ENCODE data around the gene ANKLE1.

The ANKLE1 gene

DNA sequence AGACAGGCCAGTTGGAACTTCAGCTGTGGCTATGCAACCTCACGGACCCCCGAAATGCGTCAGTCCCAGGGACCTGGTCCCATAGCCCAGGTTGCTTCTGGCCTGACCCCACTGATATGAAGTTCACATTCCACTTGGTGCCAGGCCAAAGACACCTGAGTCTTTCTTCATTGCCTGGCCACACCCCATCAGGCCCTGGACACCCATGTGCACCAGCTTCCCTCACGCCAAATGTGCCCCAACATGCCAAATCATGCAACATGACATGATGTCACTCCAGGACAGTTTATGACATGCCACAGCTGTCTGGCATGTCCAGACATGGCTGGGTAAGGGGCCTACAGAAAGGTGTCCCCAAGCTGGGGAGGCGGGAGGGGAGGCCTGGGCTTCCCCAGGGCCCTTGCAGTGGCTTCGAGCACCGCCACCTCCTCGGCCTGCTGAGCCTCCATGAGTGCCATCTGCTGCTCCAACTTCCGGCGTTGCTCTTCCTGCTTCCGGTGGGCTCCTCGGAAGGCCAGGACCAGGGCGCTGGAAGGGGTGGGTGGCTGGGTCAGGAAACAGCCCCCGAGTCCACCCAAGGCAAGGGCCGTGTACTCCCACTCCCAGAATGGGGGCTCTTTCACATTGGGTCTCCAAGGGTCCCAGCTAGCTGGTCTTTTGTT lies 31.7 kb upstream of the ANKLE1 start:
- no peak overlapping the region for H3K27ac ChIP-seq
- DNase-seq (ENCODE audit: low spot score): no peak
- TF ChIP-seq, protein P1, sequence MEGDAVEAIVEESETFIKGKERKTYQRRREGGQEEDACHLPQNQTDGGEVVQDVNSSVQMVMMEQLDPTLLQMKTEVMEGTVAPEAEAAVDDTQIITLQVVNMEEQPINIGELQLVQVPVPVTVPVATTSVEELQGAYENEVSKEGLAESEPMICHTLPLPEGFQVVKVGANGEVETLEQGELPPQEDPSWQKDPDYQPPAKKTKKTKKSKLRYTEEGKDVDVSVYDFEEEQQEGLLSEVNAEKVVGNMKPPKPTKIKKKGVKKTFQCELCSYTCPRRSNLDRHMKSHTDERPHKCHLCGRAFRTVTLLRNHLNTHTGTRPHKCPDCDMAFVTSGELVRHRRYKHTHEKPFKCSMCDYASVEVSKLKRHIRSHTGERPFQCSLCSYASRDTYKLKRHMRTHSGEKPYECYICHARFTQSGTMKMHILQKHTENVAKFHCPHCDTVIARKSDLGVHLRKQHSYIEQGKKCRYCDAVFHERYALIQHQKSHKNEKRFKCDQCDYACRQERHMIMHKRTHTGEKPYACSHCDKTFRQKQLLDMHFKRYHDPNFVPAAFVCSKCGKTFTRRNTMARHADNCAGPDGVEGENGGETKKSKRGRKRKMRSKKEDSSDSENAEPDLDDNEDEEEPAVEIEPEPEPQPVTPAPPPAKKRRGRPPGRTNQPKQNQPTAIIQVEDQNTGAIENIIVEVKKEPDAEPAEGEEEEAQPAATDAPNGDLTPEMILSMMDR (IDR thresholded peaks at IDR 0.05): no peak
- H3K4me3 ChIP-seq: no peak overlapping the region

DNA sequence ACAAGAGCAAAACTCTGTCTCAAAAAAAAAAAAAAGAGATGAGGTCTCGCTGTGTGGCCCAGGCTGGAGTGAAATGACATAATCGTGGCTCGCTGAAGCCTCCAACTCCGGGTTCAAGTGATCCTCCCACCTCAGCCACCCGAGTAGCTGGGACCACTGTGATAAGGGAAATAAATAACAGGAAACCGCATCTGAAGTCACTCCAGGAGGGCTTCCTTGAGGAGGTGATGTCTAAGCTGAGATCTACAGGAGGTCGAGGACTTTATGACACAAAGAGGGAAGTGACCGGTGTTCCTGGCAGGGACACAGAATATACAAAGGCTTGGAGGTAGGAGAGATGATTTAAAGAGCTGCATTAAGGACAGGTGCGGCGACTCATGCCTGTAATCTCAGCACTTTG lies 27.1 kb upstream of the ANKLE1 start:
- Histone ChIP-seq H3K4me3 (no peak overlapping the region), H3K27ac (no peak overlapping the region)
- TF ChIP-seq, protein P1 (IDR thresholded peaks at IDR 0.05): no peak
- no peak for DNase-seq (ENCODE audit: low spot score)

DNA sequence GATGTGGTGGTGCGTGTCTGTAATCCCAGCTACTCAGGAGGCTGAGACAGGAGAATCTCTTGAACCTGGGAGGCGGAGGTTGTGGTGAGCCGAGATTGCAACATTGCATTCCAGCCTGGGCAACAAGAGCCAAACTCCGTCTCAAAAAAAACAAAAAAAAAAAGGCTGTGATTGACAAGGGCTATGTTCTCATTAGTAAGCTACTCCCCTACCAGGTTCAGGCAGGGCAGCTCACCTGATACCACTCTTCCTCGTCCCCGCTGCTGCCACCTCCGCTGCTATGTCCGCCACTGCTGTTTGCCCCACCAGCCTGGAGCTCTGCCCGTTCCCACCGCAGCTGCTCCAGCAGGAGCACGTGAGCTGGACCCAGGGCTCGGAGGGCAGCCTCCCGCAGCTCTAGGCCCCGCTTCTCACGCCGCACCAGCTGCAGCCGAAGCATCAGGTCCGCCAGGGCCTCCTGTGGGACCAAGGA lies 26.5 kb upstream of the ANKLE1 start:
- no peak overlapping the region for H3K27ac ChIP-seq
- no peak for DNase-seq (ENCODE audit: low spot score)

DNA sequence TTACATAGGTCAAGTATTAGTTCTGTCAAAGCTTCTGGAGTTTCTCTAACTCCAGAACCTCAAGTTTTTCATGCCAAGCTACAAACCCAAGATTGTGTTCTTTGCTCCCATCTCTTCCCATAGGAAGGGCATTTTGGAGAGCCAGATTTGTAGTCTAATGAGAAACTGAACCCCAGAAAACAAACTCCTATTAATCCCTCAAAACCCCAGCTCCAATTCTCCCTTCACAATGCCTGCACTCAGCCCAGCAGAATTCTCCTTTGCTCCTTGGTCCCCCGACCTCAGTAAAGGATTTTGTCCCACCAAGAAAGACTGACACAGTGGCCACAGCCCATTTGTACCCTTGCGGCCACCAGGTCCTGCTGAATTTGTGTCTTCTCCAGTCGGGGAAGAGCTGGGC lies 25.6 kb upstream of the ANKLE1 start:
- Histone ChIP-seq H3K27ac (no peak overlapping the region), H3K4me3 (no peak overlapping the region)
- TF ChIP-seq, protein P1 (IDR thresholded peaks at IDR 0.05): no peak
- no peak for DNase-seq (ENCODE audit: low spot score)

More for the DNA sequence above, 26.5 kb upstream of the ANKLE1 start:
- TF ChIP-seq, protein P1 (IDR thresholded peaks at IDR 0.05): no peak
- H3K4me3 ChIP-seq: no peak overlapping the region

DNA sequence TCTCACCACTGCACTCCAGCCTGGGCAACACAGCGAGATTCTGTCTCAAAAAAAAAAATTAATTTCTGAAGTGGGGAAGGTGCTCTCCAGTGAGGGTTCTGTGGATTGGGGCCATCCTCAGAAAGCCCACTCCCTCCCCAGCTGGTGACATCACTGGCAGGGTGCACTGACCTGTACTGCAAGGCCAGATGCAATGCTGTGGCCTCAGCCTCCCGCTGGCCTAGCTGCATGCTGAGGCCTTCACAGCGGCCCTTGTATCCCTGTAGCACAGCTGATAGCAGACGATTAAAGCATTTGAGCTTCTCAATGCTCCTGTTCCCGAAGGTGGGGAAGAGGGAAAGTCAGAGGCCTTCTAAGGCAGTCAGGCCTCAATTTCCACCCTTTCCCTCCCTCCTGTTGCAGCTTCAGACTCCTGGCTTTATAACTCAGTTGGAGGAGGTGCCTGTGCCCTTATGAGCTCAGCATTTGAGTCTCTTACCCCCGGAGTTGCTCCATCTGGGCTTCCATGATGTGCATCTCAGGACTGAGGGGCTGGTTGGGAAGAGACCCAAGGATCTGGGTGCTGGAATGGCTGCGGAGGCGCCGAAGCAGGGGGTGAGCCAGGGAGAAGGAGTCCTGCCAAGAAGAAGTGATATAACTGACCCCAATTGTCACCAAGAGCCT lies 22.5 kb upstream of the ANKLE1 start:
- TF ChIP-seq, protein P1 (IDR thresholded peaks at IDR 0.05): no peak
- no peak overlapping the region for H3K4me3 ChIP-seq
- H3K27ac ChIP-seq: no peak overlapping the region
- no peak for DNase-seq (ENCODE audit: low spot score)

DNA sequence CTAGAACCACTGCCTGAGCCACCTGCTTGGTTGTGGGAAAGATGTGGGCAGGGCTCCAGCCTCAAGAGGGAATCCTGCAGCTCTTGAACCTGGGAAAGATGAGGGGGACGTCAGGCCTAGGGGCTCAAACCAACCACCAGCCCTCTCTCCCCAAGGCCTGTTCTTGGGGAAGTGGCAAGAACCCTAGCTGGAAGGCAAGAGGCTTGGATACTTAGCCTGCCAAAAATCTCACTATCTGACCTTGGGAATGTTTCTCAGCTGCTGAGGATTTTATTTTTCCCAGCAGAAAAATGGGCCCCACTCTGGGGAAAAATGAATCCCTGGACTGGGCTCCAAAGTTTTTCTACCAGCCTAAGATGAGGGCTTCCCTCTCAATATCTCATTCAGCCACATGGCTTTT lies 21.8 kb upstream of the ANKLE1 start:
- DNase-seq (ENCODE audit: low spot score): no peak
- no peak overlapping the region for H3K4me3 ChIP-seq
- no peak overlapping the region for H3K27ac ChIP-seq
- TF ChIP-seq, protein P1 (IDR thresholded peaks at IDR 0.05): no peak

DNA sequence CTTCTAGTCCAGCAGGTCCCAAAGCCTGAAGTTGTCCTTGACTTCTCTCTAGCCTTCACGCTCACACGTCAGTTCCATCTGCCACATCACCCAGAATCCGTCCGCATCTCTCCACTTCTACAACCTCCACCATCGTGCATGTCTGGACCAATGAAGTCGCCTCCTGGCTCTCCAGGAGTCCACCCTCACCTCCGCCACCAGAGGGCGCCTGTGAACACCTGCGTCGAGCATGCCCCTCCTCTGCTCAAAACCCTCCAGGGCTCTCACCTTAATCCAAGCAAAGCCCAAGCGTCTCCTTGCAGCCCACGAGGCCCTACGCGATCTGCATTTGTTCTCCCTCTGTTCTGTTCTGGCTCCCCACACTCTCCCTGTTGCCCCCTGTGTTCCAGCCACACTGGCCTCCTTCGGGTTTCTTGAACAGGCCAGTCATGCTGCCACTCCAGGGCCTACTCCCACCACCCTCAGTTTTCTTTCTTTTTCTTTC lies 20.8 kb upstream of the ANKLE1 start:
- no peak for DNase-seq (ENCODE audit: low spot score)
- TF ChIP-seq, protein P1 (IDR thresholded peaks at IDR 0.05): peak; percentile 67
- Histone ChIP-seq H3K27ac (no peak overlapping the region), H3K4me3 (no peak overlapping the region)
